ENCODE measurements around the gene ANXA6. TPM values are rescaled to one million over a fixed set of nuclear protein-coding genes. Genes with fewer than 3 reads are reported as not detected.
A peak's percentile ranks its signal among the peaks of the same experiment; 100 is the strongest.

The ANXA6 gene
- total RNA-seq, 1 donor from 2014 or later = 320 TPM

DNA sequence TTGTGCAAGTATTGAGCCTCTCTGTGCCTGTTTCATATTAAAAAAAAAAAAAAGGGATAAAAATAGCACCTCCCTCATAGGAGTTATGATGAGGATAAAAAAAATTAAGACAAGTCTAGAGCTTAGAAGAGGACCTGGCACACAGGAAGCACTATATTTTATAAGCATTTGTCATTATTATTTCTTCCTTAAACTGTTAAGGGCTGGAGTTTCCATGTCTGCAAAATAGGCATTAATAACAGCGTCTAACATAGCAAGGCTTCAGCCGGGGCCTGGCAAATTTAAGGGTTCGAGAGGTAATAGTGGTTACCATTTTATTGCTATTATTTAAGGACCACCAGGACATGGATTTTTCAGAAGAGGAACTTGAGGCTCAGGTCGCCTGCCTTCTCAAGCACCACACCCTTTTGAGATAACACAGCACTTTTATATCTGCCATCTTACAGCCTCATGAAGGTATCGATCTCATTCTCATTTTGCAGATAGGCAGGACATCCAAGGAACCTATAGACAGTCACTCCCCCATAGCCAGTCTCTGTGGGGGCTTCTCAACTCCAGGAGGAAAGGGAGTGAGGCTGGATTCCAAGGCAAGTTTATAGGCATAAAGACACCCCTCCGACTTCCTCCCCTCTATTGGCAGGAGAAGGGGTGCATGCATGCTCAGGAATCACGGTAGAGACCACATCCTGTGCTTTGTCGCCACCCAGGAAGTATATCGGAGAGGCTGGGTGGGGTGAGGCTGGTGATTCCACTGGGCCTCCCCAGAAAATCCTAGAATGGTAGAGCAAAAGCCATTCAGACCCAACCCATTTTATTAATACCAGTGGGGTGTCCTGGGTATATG lies 2.4 kb downstream of the ANXA6 start:
- Mint-ChIP-seq H3K27ac (ENCODE audit: unreplicated experiment) (no peak overlapping the region), H3K4me1 (ENCODE audit: low read depth, unreplicated experiment) (peaks cover 55% of the 10 kb centered on the region), H3K27me3 (ENCODE audit: low read depth, unreplicated experiment) (no peaks in the 10 kb centered on the region), H3K36me3 (ENCODE audit: low read depth, unreplicated experiment) (peaks cover 6% of the 10 kb centered on the region), H3K4me3 (ENCODE audit: unreplicated experiment) (peak overlapping the region; percentile 95), H3K9me3 (ENCODE audit: unreplicated experiment) (no peaks in the 10 kb centered on the region)
- peak overlapping the region; percentile 92 for H3K9ac ChIP-seq (ENCODE audit: low read length)
- DNase-seq (ENCODE audit: low read depth) (no peak), FAIRE-seq (no peak)
- H3K36me3 ChIP-seq (ENCODE audit: insufficient read depth, low read length) = peaks cover 8% of the 10 kb centered on the region
- no peak overlapping the region for H2AFZ ChIP-seq (ENCODE audit: low read depth, low read length)
- no peaks in the 10 kb centered on the region for H3K27me3 ChIP-seq (ENCODE audit: insufficient read depth, low read length)
- H3K4me3 ChIP-seq (ENCODE audit: insufficient read depth, low read depth, low read length) = peak overlapping the region; percentile 83
- peaks cover 83% of the 10 kb centered on the region for H3K79me2 ChIP-seq (ENCODE audit: insufficient read depth, low read length)
- peaks cover 59% of the 10 kb centered on the region for H4K20me1 ChIP-seq (ENCODE audit: insufficient read depth, low read length)
- peak overlapping the region; percentile 73 for H3K27ac ChIP-seq (ENCODE audit: low read depth, low read length)
- peaks cover 32% of the 10 kb centered on the region for H3K4me1 ChIP-seq (ENCODE audit: insufficient read depth, low read length)
- H3K4me2 ChIP-seq (ENCODE audit: low read length) = peak overlapping the region; percentile 92
- H3K9me3 ChIP-seq (ENCODE audit: insufficient read depth, low read depth, low read length) = no peaks in the 10 kb centered on the region
- no peak for TF ChIP-seq EZH2 (IDR thresholded peaks at IDR 0.05; ENCODE audit: insufficient read depth, low read length)
- TF ChIP-seq, protein P1, sequence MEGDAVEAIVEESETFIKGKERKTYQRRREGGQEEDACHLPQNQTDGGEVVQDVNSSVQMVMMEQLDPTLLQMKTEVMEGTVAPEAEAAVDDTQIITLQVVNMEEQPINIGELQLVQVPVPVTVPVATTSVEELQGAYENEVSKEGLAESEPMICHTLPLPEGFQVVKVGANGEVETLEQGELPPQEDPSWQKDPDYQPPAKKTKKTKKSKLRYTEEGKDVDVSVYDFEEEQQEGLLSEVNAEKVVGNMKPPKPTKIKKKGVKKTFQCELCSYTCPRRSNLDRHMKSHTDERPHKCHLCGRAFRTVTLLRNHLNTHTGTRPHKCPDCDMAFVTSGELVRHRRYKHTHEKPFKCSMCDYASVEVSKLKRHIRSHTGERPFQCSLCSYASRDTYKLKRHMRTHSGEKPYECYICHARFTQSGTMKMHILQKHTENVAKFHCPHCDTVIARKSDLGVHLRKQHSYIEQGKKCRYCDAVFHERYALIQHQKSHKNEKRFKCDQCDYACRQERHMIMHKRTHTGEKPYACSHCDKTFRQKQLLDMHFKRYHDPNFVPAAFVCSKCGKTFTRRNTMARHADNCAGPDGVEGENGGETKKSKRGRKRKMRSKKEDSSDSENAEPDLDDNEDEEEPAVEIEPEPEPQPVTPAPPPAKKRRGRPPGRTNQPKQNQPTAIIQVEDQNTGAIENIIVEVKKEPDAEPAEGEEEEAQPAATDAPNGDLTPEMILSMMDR (IDR thresholded peaks at IDR 0.05; ENCODE audit: insufficient read depth, low read depth, low read length) = no peak

DNA sequence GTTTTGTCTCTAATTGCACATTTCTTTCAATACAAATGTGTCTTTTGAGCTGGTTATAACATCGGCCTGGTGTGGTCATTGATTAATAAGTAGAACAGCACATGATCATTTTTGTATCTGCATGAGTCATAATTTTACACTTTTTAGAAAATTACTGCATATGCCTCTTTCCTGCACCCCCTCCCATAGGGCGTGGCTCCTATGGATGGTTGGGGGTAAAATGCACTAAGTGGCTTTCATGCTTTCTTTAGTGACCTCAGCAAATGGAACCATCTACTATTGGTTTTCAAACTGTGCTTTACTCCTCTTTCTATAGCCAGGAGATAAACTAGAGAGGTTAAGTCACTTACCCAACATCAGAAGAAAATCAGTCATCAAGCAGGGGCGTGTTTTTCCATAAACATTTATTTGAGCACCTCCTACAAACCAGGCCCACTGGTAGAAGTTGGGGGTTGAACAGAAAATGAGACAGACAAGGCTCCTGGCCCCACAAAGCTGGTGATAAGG lies 3.8 kb downstream of the ANXA6 start:
- H3K27ac ChIP-seq (ENCODE audit: low read depth, low read length) = no peak overlapping the region
- no peak overlapping the region for H3K4me3 ChIP-seq (ENCODE audit: insufficient read depth, low read depth, low read length)
- H3K9ac ChIP-seq (ENCODE audit: low read length) = no peak overlapping the region
- peaks cover 10% of the 10 kb centered on the region for H3K36me3 ChIP-seq (ENCODE audit: insufficient read depth, low read length)
- Mint-ChIP-seq H3K9me3 (ENCODE audit: unreplicated experiment) (no peaks in the 10 kb centered on the region), H3K4me3 (ENCODE audit: unreplicated experiment) (no peak overlapping the region), H3K4me1 (ENCODE audit: low read depth, unreplicated experiment) (peaks cover 63% of the 10 kb centered on the region), H3K27ac (ENCODE audit: unreplicated experiment) (no peak overlapping the region), H3K27me3 (ENCODE audit: low read depth, unreplicated experiment) (no peaks in the 10 kb centered on the region), H3K36me3 (ENCODE audit: low read depth, unreplicated experiment) (peaks cover 6% of the 10 kb centered on the region)
- H3K9me3 ChIP-seq (ENCODE audit: insufficient read depth, low read depth, low read length) = no peaks in the 10 kb centered on the region
- TF ChIP-seq, protein P1 (IDR thresholded peaks at IDR 0.05; ENCODE audit: insufficient read depth, low read depth, low read length) = no peak
- peaks cover 33% of the 10 kb centered on the region for H3K4me1 ChIP-seq (ENCODE audit: insufficient read depth, low read length)
- no peak for FAIRE-seq
- H3K27me3 ChIP-seq (ENCODE audit: insufficient read depth, low read length) = no peaks in the 10 kb centered on the region
- peaks cover 96% of the 10 kb centered on the region for H3K79me2 ChIP-seq (ENCODE audit: insufficient read depth, low read length)
- H2AFZ ChIP-seq (ENCODE audit: low read depth, low read length) = no peak overlapping the region
- no peak for DNase-seq (ENCODE audit: low read depth)
- H3K4me2 ChIP-seq (ENCODE audit: low read length) = no peak overlapping the region
- peaks cover 72% of the 10 kb centered on the region for H4K20me1 ChIP-seq (ENCODE audit: insufficient read depth, low read length)

DNA sequence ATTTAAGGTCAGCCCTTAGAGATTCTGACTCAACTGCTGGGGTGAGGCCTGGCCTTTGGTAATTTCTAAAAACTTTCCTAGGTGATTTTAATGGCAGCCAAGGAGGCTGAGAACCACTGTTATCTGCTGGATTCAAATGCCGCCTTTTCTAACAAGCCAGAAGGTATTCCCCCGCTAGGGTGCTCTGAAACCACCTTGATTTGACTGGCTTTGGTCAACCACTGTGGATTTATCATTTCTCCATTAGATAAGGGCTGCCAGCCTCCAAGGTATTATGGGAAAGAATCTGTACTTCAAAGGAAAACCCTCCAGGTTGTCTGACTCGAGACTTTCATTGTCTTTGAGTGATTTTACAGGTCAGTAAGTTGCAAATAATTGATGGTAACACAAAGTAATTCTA lies 4.3 kb downstream of the ANXA6 start:
- Histone ChIP-seq H3K27me3 (ENCODE audit: insufficient read depth, low read length) (no peaks in the 10 kb centered on the region), H4K20me1 (ENCODE audit: insufficient read depth, low read length) (peaks cover 78% of the 10 kb centered on the region), H3K27ac (ENCODE audit: low read depth, low read length) (no peak overlapping the region), H3K36me3 (ENCODE audit: insufficient read depth, low read length) (peaks cover 10% of the 10 kb centered on the region), H3K79me2 (ENCODE audit: insufficient read depth, low read length) (peaks cover 100% of the 10 kb centered on the region), H3K4me3 (ENCODE audit: insufficient read depth, low read depth, low read length) (no peak overlapping the region), H3K9me3 (ENCODE audit: insufficient read depth, low read depth, low read length) (no peaks in the 10 kb centered on the region), H3K9ac (ENCODE audit: low read length) (no peak overlapping the region), H3K4me2 (ENCODE audit: low read length) (no peak overlapping the region), H2AFZ (ENCODE audit: low read depth, low read length) (no peak overlapping the region), H3K4me1 (ENCODE audit: insufficient read depth, low read length) (peaks cover 32% of the 10 kb centered on the region)
- peak overlapping the region; percentile 8 for H3K27ac Mint-ChIP-seq (ENCODE audit: unreplicated experiment)
- H3K9me3 Mint-ChIP-seq (ENCODE audit: unreplicated experiment) = no peaks in the 10 kb centered on the region
- H3K27me3 Mint-ChIP-seq (ENCODE audit: low read depth, unreplicated experiment) = no peaks in the 10 kb centered on the region
- peaks cover 9% of the 10 kb centered on the region for H3K36me3 Mint-ChIP-seq (ENCODE audit: low read depth, unreplicated experiment)
- H3K4me1 Mint-ChIP-seq (ENCODE audit: low read depth, unreplicated experiment) = peaks cover 63% of the 10 kb centered on the region
- DNase-seq (ENCODE audit: low read depth) (no peak), FAIRE-seq (no peak)
- TF ChIP-seq, protein P1 (IDR thresholded peaks at IDR 0.05; ENCODE audit: insufficient read depth, low read depth, low read length) = no peak
- TF ChIP-seq EZH2 (IDR thresholded peaks at IDR 0.05; ENCODE audit: insufficient read depth, low read length) = no peak
- H3K4me3 Mint-ChIP-seq (ENCODE audit: unreplicated experiment) = no peak overlapping the region
